GM12878 (cell line): ENCODE measurements around the gene ZNF785. TPM values are rescaled to one million over a fixed set of nuclear protein-coding genes. Genes with fewer than 3 reads are reported as not detected.

Experiments used
- ATAC-seq: fragments of 200-7000 bp; cut with Tn5 transposase; 3 replicates; pipeline ENCODE4 v1.9.1; 2020; ENCODE audit warnings: mild to moderate bottlenecking, moderate library complexity
- BruUV-seq: library from RNA; stranded (reverse); fragments of 400-500 nt; replicated peaks from 2 replicates; lab custom pipeline; 2021; lab: Mats Ljungman, UMichigan
- CTCF ChIA-PET: fragments of 300-600 bp; sonication (Branson Sonifier 250); formaldehyde crosslinking; extraction: SDS; loops from one replicate; lab custom pipeline; 2021; ENCODE audit warnings: inconsistent platforms; lab: Yijun Ruan, JAX
- POLR2A ChIA-PET: fragments of 350-600 bp; formaldehyde crosslinking; extraction: SDS; loops from one replicate; lab custom pipeline; 2021; ENCODE audit warnings: inconsistent platforms; lab: Charles Lee
- RAD21 ChIA-PET: fragments of 300-600 bp; sonication (Branson Sonifier 250); formaldehyde crosslinking; loops from one replicate; lab custom pipeline; 2023; ENCODE audit warnings: antibody characterized with exemption; ENCODE audit not compliant: unreplicated experiment; lab: Charles Lee
- SMC1A ChIA-PET: fragments of 300-600 bp; sonication (Branson Sonifier 250); formaldehyde crosslinking; loops from one replicate; lab custom pipeline; 2023; ENCODE audit not compliant: unreplicated experiment, uncharacterized antibody; lab: Charles Lee
- DNase-seq: peaks from one replicate; pipeline ENCODE4 v3.0.0-alpha.2; 2011; ENCODE audit warnings: low read depth, low spot score
- FAIRE-seq: peaks from 3 replicates; lab custom pipeline; 2011; peaks lifted over from hg19 to GRCh38; lab: Jason Lieb, UNC
- H2AFZ ChIP-seq: 2 replicates; pipeline ENCODE4 v1.6.0; 2011; ENCODE audit warnings: low read depth, low read length, control low read depth; ENCODE audit not compliant: control insufficient read depth
- H3K27ac ChIP-seq: 2 replicates; pipeline ENCODE4 v1.5.1; 2011; ENCODE audit warnings: control low read depth; ENCODE audit not compliant: control insufficient read depth, insufficient read depth
- H3K27me3 ChIP-seq, 2 experiments: replicated peaks in 1 of 2; 2 replicates each; pipeline versions ENCODE4 v1.6.0 to v1.6.1; 2011; ENCODE audit warnings: low read length in 1 of 2; ENCODE audit not compliant: control insufficient read depth in 2 of 2, insufficient read depth in 2 of 2
- H3K36me3 ChIP-seq, 2 experiments: 2 replicates each; pipeline ENCODE4 v1.5.1; 2011; ENCODE audit warnings: low read length in 1 of 2; ENCODE audit not compliant: control insufficient read depth in 2 of 2, insufficient read depth in 2 of 2
- H3K4me1 ChIP-seq: 2 replicates; pipeline ENCODE4 v1.6.1; 2011; ENCODE audit warnings: mild to moderate bottlenecking, low read length, moderate library complexity, mixed read lengths; ENCODE audit not compliant: control insufficient read depth, insufficient read depth
- H3K4me2 ChIP-seq: 2 replicates; pipeline ENCODE4 v1.6.0; 2011; ENCODE audit warnings: control low read depth; ENCODE audit not compliant: control insufficient read depth, insufficient read depth
- H3K4me3 ChIP-seq: fragments of 200-600 bp; sonication (generic); 2 replicates; pipeline ENCODE4 v1.5.1; 2016
- H3K79me2 ChIP-seq: 2 replicates; pipeline ENCODE4 v1.6.0; 2011; ENCODE audit warnings: low read length; ENCODE audit not compliant: control insufficient read depth, insufficient read depth
- H3K9ac ChIP-seq: 2 replicates; pipeline ENCODE4 v1.8.0; 2011; ENCODE audit warnings: low read length, control low read depth, mixed read lengths; ENCODE audit not compliant: control insufficient read depth, insufficient read depth
- H3K9me3 ChIP-seq: replicated peaks from 3 replicates; pipeline ENCODE4 v1.5.1; 2011; ENCODE audit warnings: mild to moderate bottlenecking, low read length; ENCODE audit not compliant: control insufficient read depth, insufficient read depth
- H4K20me1 ChIP-seq: 2 replicates; pipeline ENCODE4 v1.6.0; 2011; ENCODE audit not compliant: control insufficient read depth, insufficient read depth
- ATF7 ChIP-seq: fragments of 450-650 bp; IDR thresholded peaks from 2 replicates; pipeline ENCODE4 v1.6.1; 2016; ENCODE audit warnings: low read depth, mild to moderate bottlenecking
- BRCA1 ChIP-seq: IDR thresholded peaks from 2 replicates; pipeline ENCODE4 v1.6.1; 2011; ENCODE audit warnings: low read depth, low read length, improper control_type of control experiment
- CBX3 ChIP-seq: fragments of 200-600 bp; sonication (generic); IDR thresholded peaks from 2 replicates; pipeline ENCODE4 v1.6.1; 2016; ENCODE audit warnings: low read depth, borderline replicate concordance
- CBX5 ChIP-seq: sonication (generic); IDR thresholded peaks from 2 replicates; pipeline ENCODE4 v1.6.1; 2016; ENCODE audit warnings: low read depth, moderate library complexity, mild to moderate bottlenecking, inconsistent platforms
- EGR1 ChIP-seq, 2 experiments: IDR thresholded peaks; 1 replicate in 1 of 2; 2 replicates in 1 of 2; pipeline ENCODE4 v1.6.1; 2011 to 2012; ENCODE audit warnings: low read depth in 2 of 2, low read length in 2 of 2, borderline replicate concordance in 1 of 2, mild to moderate bottlenecking in 1 of 2, moderate library complexity in 1 of 2
- MYC ChIP-seq: IDR thresholded peaks from 2 replicates; pipeline ENCODE4 v1.6.1; 2011; ENCODE audit warnings: mild to moderate bottlenecking, low read length, moderate library complexity, inconsistent platforms; ENCODE audit not compliant: insufficient read depth, insufficient replicate concordance, insufficient read length, severe bottlenecking
- NFIC ChIP-seq: IDR thresholded peaks from 2 replicates; pipeline ENCODE4 v1.6.1; 2012; ENCODE audit warnings: low read depth, mild to moderate bottlenecking, inconsistent platforms, low read length, moderate library complexity
- PAX8 ChIP-seq: fragments of 450-650 bp; IDR thresholded peaks from 2 replicates; pipeline ENCODE4 v1.6.1; 2017; ENCODE audit warnings: mild to moderate bottlenecking, moderate library complexity
- PML ChIP-seq: IDR thresholded peaks from 2 replicates; pipeline ENCODE4 v1.6.1; 2012; ENCODE audit warnings: low read length, inconsistent platforms
- RELA ChIP-seq: fragments of 450-650 bp; IDR thresholded peaks from 2 replicates; pipeline ENCODE4 v1.8.0; 2014; ENCODE audit warnings: borderline replicate concordance; ENCODE audit not compliant: partially characterized antibody
- RUNX3 ChIP-seq: IDR thresholded peaks from 2 replicates; pipeline ENCODE4 v1.6.1; 2012; ENCODE audit warnings: low read length, inconsistent platforms
- SREBF1 ChIP-seq: IDR thresholded peaks from 2 replicates; pipeline ENCODE4 v1.6.1; 2012; ENCODE audit warnings: mild to moderate bottlenecking, low read length
- WGBS: methylation state at CpG from one replicate; pipeline ENCODE4 v1.1.6; 2016; ENCODE audit warnings: low lambda C conversion rate; ENCODE audit not compliant: insufficient replicate concordance, insufficient coverage; ENCODE audit errors: missing lambda C conversion rate; 5-methylcytosine and 5-hydroxymethylcytosine counted together
- in situ Hi-C: fragments of 300-500 bp; cut with MboI; formaldehyde crosslinking; loops from 9 replicates; pipeline ENCODE4 v1.14.3; 2018; ENCODE audit warnings: mixed read lengths
- intact Hi-C: fragments of 100-400 bp; cut with micrococcal nuclease; formaldehyde crosslinking; loops from one replicate; pipeline ENCODE4 v1.14.2; 2022; ENCODE audit not compliant: unreplicated experiment
- polyA plus RNA-seq, 11 experiments: library from polyadenylated mRNA; depleted of rRNA in 4 of 11; unstranded in 6 of 11; stranded (reverse) in 5 of 11; fragments of >200 nt; fragmentation: Nextera tagmentation in 4 of 11; fragmentation: Illumina TruSeq in 1 of 11; extraction: Ambion mirVana in 4 of 11; extraction: Trizol in 1 of 11; gene quantifications; 1 replicate in 1 of 11; 2 replicates in 10 of 11; pipeline versions ENCODE4 v1.2.1 to v1.2.3, GENCODE V29; 2011 to 2016; ENCODE audit warnings: inconsistent platforms in 2 of 11, missing spikeins in 2 of 11, low read depth in 1 of 11
- total RNA-seq, 4 experiments: library from RNA; depleted of rRNA in 3 of 4; stranded (reverse); fragments of >200 nt in 3 of 4; fragmentation: Illumina TruSeq in 1 of 4; extraction: Trizol in 1 of 4; gene quantifications; 2 replicates each; pipeline versions ENCODE4 v1.2.1 to v1.2.3, GENCODE V29; 2013 to 2021
- TF ChIP-seq, protein P1 (sequence below), 3 experiments: IDR thresholded peaks in 2 of 3; conservative IDR thresholded peaks in 1 of 3; 2 replicates each; pipeline ENCODE4 v1.5.1; 2011; ENCODE audit warnings: low read depth in 3 of 3, low read length in 3 of 3, mild to moderate bottlenecking in 3 of 3, control low read depth in 2 of 3, moderate library complexity in 2 of 3, inconsistent platforms in 1 of 3, mixed read lengths in 1 of 3; ENCODE audit not compliant: control insufficient read depth in 2 of 3, insufficient read depth in 1 of 3; ENCODE audit errors: extremely low read depth in 1 of 3
- TF ChIP-seq, protein P2 (sequence below): fragments of 450-650 bp; IDR thresholded peaks from 2 replicates; pipeline ENCODE4 v1.6.1; 2017; ENCODE audit warnings: mild to moderate bottlenecking
- TF ChIP-seq, protein P3 (sequence below): IDR thresholded peaks from 2 replicates; pipeline ENCODE4 v1.6.1; 2012; ENCODE audit warnings: low read length, inconsistent platforms
- TF ChIP-seq, protein P4 (sequence below): IDR thresholded peaks from 2 replicates; pipeline ENCODE4 v1.6.1; 2011; ENCODE audit warnings: mild to moderate bottlenecking, low read depth, low read length, moderate library complexity; ENCODE audit not compliant: insufficient replicate concordance

Gene ZNF785
- total and polyA plus RNA-seq, 10 of the 15 experiments (the other 5 are each of a cell fraction or from before 2014, with no cell fraction given), result 0.87 to 11.5 (median 7.5) TPM

DNA sequence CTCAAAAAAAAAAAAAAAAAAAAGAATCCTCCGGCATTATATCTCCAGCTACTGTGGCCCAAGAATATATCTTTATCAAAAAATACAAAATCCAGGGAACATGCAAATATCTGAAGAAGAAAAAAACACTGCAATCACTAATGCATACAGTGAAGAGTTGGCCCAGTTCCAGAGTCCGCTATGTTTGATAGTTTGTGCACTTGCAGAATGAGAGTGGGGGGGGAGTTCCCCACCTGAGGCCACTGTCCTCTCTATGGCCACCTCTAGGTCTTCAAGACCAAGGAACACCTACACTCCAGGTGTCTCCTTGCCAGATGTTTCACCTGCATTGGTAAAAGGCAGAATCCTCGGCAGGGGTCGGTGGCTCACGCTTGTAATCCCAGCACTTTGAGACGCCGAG, 4.0 kb downstream of the ZNF785 start (continued):
- TF ChIP-seq, protein P1, sequence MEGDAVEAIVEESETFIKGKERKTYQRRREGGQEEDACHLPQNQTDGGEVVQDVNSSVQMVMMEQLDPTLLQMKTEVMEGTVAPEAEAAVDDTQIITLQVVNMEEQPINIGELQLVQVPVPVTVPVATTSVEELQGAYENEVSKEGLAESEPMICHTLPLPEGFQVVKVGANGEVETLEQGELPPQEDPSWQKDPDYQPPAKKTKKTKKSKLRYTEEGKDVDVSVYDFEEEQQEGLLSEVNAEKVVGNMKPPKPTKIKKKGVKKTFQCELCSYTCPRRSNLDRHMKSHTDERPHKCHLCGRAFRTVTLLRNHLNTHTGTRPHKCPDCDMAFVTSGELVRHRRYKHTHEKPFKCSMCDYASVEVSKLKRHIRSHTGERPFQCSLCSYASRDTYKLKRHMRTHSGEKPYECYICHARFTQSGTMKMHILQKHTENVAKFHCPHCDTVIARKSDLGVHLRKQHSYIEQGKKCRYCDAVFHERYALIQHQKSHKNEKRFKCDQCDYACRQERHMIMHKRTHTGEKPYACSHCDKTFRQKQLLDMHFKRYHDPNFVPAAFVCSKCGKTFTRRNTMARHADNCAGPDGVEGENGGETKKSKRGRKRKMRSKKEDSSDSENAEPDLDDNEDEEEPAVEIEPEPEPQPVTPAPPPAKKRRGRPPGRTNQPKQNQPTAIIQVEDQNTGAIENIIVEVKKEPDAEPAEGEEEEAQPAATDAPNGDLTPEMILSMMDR (IDR thresholded peaks at IDR 0.05 in 2 of 3, conservative IDR thresholded peaks at IDR 0.05 in 1 of 3; ENCODE audit: control insufficient read depth in 2 of 3, extremely low read depth in 1 of 3, insufficient read depth in 1 of 3, low read depth in 3 of 3, low read length in 3 of 3), result no peak
- TF ChIP-seq SREBF1, result no peak
- no peak for TF ChIP-seq EGR1 (IDR thresholded peaks at IDR 0.05; ENCODE audit: borderline replicate concordance in 1 of 2, low read depth in 2 of 2, low read length in 2 of 2)
- no peak for TF ChIP-seq ATF7
- TF ChIP-seq BRCA1, result no peak
- no peak for TF ChIP-seq RELA

DNA sequence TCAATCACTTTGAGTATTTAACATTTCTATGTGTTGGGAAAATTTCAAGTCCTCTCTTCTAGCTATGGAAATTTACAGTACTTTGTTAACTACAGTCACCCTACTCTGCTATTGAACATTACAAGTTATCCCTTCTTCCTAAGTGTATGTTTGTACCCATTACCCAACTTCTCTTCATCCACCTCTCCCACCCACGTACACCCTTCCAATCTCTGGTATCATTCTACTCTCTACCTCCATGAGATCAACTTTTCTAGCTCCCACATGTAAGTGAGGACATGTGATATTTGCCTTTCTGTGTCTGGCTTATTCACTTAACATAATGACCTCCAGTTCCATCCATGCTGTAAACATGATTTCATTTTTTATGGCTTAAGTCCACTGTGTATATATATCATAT, 10.8 kb downstream of the ZNF785 start:
- Histone ChIP-seq H3K27ac (no peak overlapping the region), H3K79me2 (peaks cover 11% of the 10 kb centered on the region), H4K20me1 (no peaks in the 10 kb centered on the region), H3K36me3 (peaks cover 0 to 7% of the 10 kb centered on the region in 2 experiments; a peak in 1 of 4 replicates), H3K9me3 (no peaks in the 10 kb centered on the region), H3K27me3 (no peaks in the 10 kb centered on the region), H3K4me1 (peaks cover 5% of the 10 kb centered on the region; the same call in 1 of the 2 replicates), H2AFZ (no peak overlapping the region), H3K4me3 (no peak overlapping the region), H3K9ac (no peak overlapping the region), H3K4me2 (no peak overlapping the region)
- DNase-seq (no peak), ATAC-seq (no peak), FAIRE-seq (no peak)
- in situ Hi-C loops (no loop called here), intact Hi-C loops (loop anchor here (10.0 kb wide), 1 partner anchor 80 kb away; the partner anchor contains the start of genes FBRS and PRR14)
- ChIA-PET POLR2A (interaction anchor here (1.3 to 1.5 kb wide), 2 partner anchors 11 to 17 kb away, joined by 3 to 4 read pairs; partner anchors contain the start of gene ZNF785), CTCF (interaction anchor here (1.0 to 1.2 kb wide), 3 partner anchors 24 to 118 kb away, joined by 3 to 4 read pairs (median 3); no protein-coding TSS in a partner anchor), SMC1A (interaction anchor here (0.9 to 1.2 kb wide), 2 partner anchors 11 to 24 kb away, joined by 3 to 4 read pairs; no protein-coding TSS in a partner anchor), RAD21 (interaction anchor here (1.2 kb wide), 1 partner anchor 17 kb away, joined by 3 read pairs; no protein-coding TSS in a partner anchor)
- BruUV-seq, result no TSS peak
- WGBS, result 100% methylated on average over 1 of the region's 1 CpG
- TF ChIP-seq PAX8 (no peak), NFIC (no peak), MYC (no peak), ATF7 (no peak), CBX3 (no peak), PML (no peak), RUNX3 (no peak), EGR1 (IDR thresholded peaks at IDR 0.05; ENCODE audit: borderline replicate concordance in 1 of 2, low read depth in 2 of 2, low read length in 2 of 2) (no peak), CBX5 (no peak)
- TF ChIP-seq, protein P2, sequence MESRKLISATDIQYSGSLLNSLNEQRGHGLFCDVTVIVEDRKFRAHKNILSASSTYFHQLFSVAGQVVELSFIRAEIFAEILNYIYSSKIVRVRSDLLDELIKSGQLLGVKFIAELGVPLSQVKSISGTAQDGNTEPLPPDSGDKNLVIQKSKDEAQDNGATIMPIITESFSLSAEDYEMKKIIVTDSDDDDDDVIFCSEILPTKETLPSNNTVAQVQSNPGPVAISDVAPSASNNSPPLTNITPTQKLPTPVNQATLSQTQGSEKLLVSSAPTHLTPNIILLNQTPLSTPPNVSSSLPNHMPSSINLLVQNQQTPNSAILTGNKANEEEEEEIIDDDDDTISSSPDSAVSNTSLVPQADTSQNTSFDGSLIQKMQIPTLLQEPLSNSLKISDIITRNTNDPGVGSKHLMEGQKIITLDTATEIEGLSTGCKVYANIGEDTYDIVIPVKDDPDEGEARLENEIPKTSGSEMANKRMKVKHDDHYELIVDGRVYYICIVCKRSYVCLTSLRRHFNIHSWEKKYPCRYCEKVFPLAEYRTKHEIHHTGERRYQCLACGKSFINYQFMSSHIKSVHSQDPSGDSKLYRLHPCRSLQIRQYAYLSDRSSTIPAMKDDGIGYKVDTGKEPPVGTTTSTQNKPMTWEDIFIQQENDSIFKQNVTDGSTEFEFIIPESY, result no peak
- TF ChIP-seq, protein P3, sequence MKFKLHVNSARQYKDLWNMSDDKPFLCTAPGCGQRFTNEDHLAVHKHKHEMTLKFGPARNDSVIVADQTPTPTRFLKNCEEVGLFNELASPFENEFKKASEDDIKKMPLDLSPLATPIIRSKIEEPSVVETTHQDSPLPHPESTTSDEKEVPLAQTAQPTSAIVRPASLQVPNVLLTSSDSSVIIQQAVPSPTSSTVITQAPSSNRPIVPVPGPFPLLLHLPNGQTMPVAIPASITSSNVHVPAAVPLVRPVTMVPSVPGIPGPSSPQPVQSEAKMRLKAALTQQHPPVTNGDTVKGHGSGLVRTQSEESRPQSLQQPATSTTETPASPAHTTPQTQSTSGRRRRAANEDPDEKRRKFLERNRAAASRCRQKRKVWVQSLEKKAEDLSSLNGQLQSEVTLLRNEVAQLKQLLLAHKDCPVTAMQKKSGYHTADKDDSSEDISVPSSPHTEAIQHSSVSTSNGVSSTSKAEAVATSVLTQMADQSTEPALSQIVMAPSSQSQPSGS, result no peak
- TF ChIP-seq, protein P4, sequence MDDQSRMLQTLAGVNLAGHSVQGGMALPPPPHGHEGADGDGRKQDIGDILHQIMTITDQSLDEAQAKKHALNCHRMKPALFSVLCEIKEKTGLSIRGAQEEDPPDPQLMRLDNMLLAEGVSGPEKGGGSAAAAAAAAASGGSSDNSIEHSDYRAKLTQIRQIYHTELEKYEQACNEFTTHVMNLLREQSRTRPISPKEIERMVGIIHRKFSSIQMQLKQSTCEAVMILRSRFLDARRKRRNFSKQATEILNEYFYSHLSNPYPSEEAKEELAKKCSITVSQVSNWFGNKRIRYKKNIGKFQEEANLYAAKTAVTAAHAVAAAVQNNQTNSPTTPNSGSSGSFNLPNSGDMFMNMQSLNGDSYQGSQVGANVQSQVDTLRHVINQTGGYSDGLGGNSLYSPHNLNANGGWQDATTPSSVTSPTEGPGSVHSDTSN, result no peak
